Keratinocyte (primary cell): ENCODE measurements around the gene ALS2CL. TPM values are rescaled to one million over a fixed set of nuclear protein-coding genes. Genes with fewer than 3 reads are reported as not detected.

ENCODE experiments used
- DNase-seq: peaks from one replicate; pipeline ENCODE4 v3.0.0-alpha.2; 2011; ENCODE audit warnings: low read depth, missing footprints, low spot score
- FAIRE-seq: peaks from 2 replicates; lab custom pipeline; 2011; peaks lifted over from hg19 to GRCh38; lab: Jason Lieb, UNC
- H2AFZ ChIP-seq: 2 replicates; pipeline ENCODE4 v1.6.0; 2012; ENCODE audit warnings: low read length, control low read depth, inconsistent platforms; ENCODE audit not compliant: control insufficient read depth
- H3K27ac ChIP-seq: 2 replicates; pipeline ENCODE4 v1.5.1; 2011; ENCODE audit warnings: low read length; ENCODE audit not compliant: control insufficient read depth, insufficient read depth
- H3K27me3 ChIP-seq: 3 replicates; pipeline ENCODE4 v1.6.0; 2011; ENCODE audit warnings: low read length; ENCODE audit not compliant: control insufficient read depth, insufficient read depth; ENCODE audit errors: extremely low read depth
- H3K36me3 ChIP-seq, 2 experiments: 2 replicates in 1 of 2; 3 replicates in 1 of 2; pipeline ENCODE4 v1.5.1; 2011; ENCODE audit warnings: low read length in 2 of 2, mild to moderate bottlenecking in 1 of 2; ENCODE audit not compliant: control insufficient read depth in 2 of 2, insufficient read depth in 2 of 2; ENCODE audit errors: extremely low read depth in 1 of 2
- H3K4me1 ChIP-seq: 3 replicates; pipeline ENCODE4 v1.5.1; 2011; ENCODE audit warnings: low read length; ENCODE audit not compliant: control insufficient read depth, insufficient read depth; ENCODE audit errors: extremely low read depth
- H3K4me2 ChIP-seq: 3 replicates; pipeline ENCODE4 v1.6.0; 2011; ENCODE audit warnings: low read depth, low read length; ENCODE audit not compliant: control insufficient read depth, insufficient read depth; ENCODE audit errors: extremely low read depth
- H3K4me3 ChIP-seq, 3 experiments: fragments of 200-600 bp in 1 of 3; sonication (generic) in 1 of 3; 2 replicates in 2 of 3; 3 replicates in 1 of 3; pipeline ENCODE4 v1.5.1; 2011 to 2016; ENCODE audit warnings: low read length in 3 of 3, mild to moderate bottlenecking in 3 of 3, control low read depth in 2 of 3, inconsistent platforms in 1 of 3, low read depth in 1 of 3, mixed read lengths in 1 of 3, mixed run types in 1 of 3, moderate library complexity in 1 of 3; ENCODE audit not compliant: control insufficient read depth in 2 of 3, insufficient read depth in 2 of 3; ENCODE audit errors: extremely low read depth in 1 of 3
- H3K79me2 ChIP-seq: 2 replicates; pipeline ENCODE4 v1.6.0; 2012; ENCODE audit warnings: low read length; ENCODE audit not compliant: control insufficient read depth, insufficient read depth
- H3K9ac ChIP-seq: 3 replicates; pipeline ENCODE4 v1.6.0; 2011; ENCODE audit warnings: low read length; ENCODE audit not compliant: control insufficient read depth, insufficient read depth; ENCODE audit errors: extremely low read depth
- H3K9me1 ChIP-seq: 3 replicates; pipeline ENCODE4 v1.6.0; 2011; ENCODE audit warnings: low read length; ENCODE audit not compliant: control insufficient read depth, insufficient read depth; ENCODE audit errors: extremely low read depth
- H3K9me3 ChIP-seq: 2 replicates; pipeline ENCODE4 v1.5.1; 2012; ENCODE audit warnings: low read depth, low read length; ENCODE audit not compliant: control insufficient read depth
- H4K20me1 ChIP-seq: 3 replicates; pipeline ENCODE4 v1.6.0; 2011; ENCODE audit warnings: low read length; ENCODE audit not compliant: control insufficient read depth, insufficient read depth; ENCODE audit errors: extremely low read depth
- EZH2 ChIP-seq: IDR thresholded peaks from one replicate; pipeline ENCODE4 v1.6.1; 2012; ENCODE audit warnings: inconsistent platforms, mild to moderate bottlenecking, low read length, moderate library complexity
- dilution Hi-C: fragments of 300-500 bp; cut with MboI; formaldehyde crosslinking; loops from one replicate; pipeline ENCODE4 v1.7.0; 2020; ENCODE audit warnings: low sequenced_read_pairs; ENCODE audit not compliant: extremely low pct_ligation_motif_present
- polyA plus RNA-seq, 5 experiments: library from polyadenylated mRNA; depleted of rRNA in 3 of 5; stranded (reverse) in 3 of 5; stranded (forward) in 1 of 5; unstranded in 1 of 5; fragments of >200 nt; gene quantifications; 1 replicate in 1 of 5; 2 replicates in 3 of 5; 3 replicates in 1 of 5; pipeline versions ENCODE4 v1.2.1 to v1.2.3, GENCODE V29; 2011 to 2012; ENCODE audit warnings: missing spikeins in 2 of 5, low read depth in 1 of 5, low replicate concordance in 1 of 5
- TF ChIP-seq, protein P1 (sequence below), 3 experiments: IDR thresholded peaks in 1 of 3; conservative IDR thresholded peaks in 1 of 3; optimal IDR thresholded peaks in 1 of 3; 2 replicates in 2 of 3; 3 replicates in 1 of 3; pipeline versions ENCODE3 to v1.5.1; 2011; ENCODE audit warnings: low read length in 3 of 3, mild to moderate bottlenecking in 3 of 3, moderate library complexity in 2 of 3, control low read depth in 1 of 3, inconsistent platforms in 1 of 3; ENCODE audit not compliant: insufficient read depth in 2 of 3; ENCODE audit errors: extremely low read depth in 1 of 3

Gene ALS2CL
- polyA plus RNA-seq, 1 donor (not counting 4 experiments of a cell fraction or from before 2014, with no cell fraction given), result 40.9 TPM

- TF ChIP-seq EZH2, result no peak
- TF ChIP-seq, protein P1, sequence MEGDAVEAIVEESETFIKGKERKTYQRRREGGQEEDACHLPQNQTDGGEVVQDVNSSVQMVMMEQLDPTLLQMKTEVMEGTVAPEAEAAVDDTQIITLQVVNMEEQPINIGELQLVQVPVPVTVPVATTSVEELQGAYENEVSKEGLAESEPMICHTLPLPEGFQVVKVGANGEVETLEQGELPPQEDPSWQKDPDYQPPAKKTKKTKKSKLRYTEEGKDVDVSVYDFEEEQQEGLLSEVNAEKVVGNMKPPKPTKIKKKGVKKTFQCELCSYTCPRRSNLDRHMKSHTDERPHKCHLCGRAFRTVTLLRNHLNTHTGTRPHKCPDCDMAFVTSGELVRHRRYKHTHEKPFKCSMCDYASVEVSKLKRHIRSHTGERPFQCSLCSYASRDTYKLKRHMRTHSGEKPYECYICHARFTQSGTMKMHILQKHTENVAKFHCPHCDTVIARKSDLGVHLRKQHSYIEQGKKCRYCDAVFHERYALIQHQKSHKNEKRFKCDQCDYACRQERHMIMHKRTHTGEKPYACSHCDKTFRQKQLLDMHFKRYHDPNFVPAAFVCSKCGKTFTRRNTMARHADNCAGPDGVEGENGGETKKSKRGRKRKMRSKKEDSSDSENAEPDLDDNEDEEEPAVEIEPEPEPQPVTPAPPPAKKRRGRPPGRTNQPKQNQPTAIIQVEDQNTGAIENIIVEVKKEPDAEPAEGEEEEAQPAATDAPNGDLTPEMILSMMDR (optimal IDR thresholded peaks at IDR 0.05 in 1 of 3, IDR thresholded peaks at IDR 0.05 in 1 of 3, conservative IDR thresholded peaks at IDR 0.05 in 1 of 3; ENCODE audit: extremely low read depth in 1 of 3, insufficient read depth in 2 of 3, low read length in 3 of 3), result no peak
- DNase-seq (no peak), FAIRE-seq (no peak)
- no peak overlapping the region for H2AFZ ChIP-seq
- H3K4me1 ChIP-seq, result peaks cover 3% of the 10 kb centered on the region
- peaks cover 17% of the 10 kb centered on the region for H3K79me2 ChIP-seq
- no peak overlapping the region for H3K4me3 ChIP-seq
- H4K20me1 ChIP-seq, result no peaks in the 10 kb centered on the region
- H3K9me3 ChIP-seq, result no peaks in the 10 kb centered on the region
- H3K9me1 ChIP-seq, result peaks cover 2% of the 10 kb centered on the region
- H3K27me3 ChIP-seq, result no peaks in the 10 kb centered on the region
- peaks cover 66 to 79% of the 10 kb centered on the region in 2 experiments for H3K36me3 ChIP-seq
- H3K9ac ChIP-seq, result no peak overlapping the region
- no peak overlapping the region for H3K27ac ChIP-seq
- H3K4me2 ChIP-seq, result no peak overlapping the region
- dilution Hi-C loops, result no loop called here
These were observed 8.0 kb downstream of the ALS2CL start for GRCh38 chr3:46685446-46685845.

- no peak overlapping the region for H3K27ac ChIP-seq
- TF ChIP-seq EZH2, result no peak
- TF ChIP-seq, protein P1 (optimal IDR thresholded peaks at IDR 0.05 in 1 of 3, IDR thresholded peaks at IDR 0.05 in 1 of 3, conservative IDR thresholded peaks at IDR 0.05 in 1 of 3; ENCODE audit: extremely low read depth in 1 of 3, insufficient read depth in 2 of 3, low read length in 3 of 3), result no peak
- peaks cover 70 to 81% of the 10 kb centered on the region in 2 experiments for H3K36me3 ChIP-seq
- no peak overlapping the region for H2AFZ ChIP-seq
- FAIRE-seq (no peak), DNase-seq (no peak)
- H3K9me3 ChIP-seq, result no peaks in the 10 kb centered on the region
- no peaks in the 10 kb centered on the region for H3K27me3 ChIP-seq
- dilution Hi-C loops, result no loop called here
- H3K9me1 ChIP-seq, result peaks cover under 1% of the 10 kb centered on the region
- no peak overlapping the region for H3K9ac ChIP-seq
- H3K4me3 ChIP-seq, result no peak overlapping the region
- no peak overlapping the region for H3K4me2 ChIP-seq
- H3K4me1 ChIP-seq, result no peaks in the 10 kb centered on the region
- no peaks in the 10 kb centered on the region for H4K20me1 ChIP-seq
- peaks cover 11% of the 10 kb centered on the region for H3K79me2 ChIP-seq
These were observed 8.6 kb downstream of the ALS2CL start for GRCh38 chr3:46684891-46685290.
